HG03354 (cell line): ENCODE data around the gene FLAD1.
"Not testable (repeated sequence)": the region's sequence is repeated elsewhere in the genome, so short reads cannot be mapped to it uniquely, and the experiment has no call there.

Experiments used
- ATAC-seq: cut with Tn5 transposase; IDR thresholded peaks from one replicate; pipeline ENCODE4 v1.9.1; 2021; ENCODE audit warnings: mild to moderate bottlenecking; ENCODE audit not compliant: unreplicated experiment, poor library complexity, severe bottlenecking

The FLAD1 gene

GRCh38 chr1:154966111-154966510 is 17.0 kb upstream of the FLAD1 start:
- ATAC-seq, result no peak

- ATAC-seq, result no peak
Observed at GRCh38 chr1:154967331-154967950, 15.7 kb upstream of the FLAD1 start.

- ATAC-seq, result no peak
Observed at GRCh38 chr1:154968731-154969130, 14.4 kb upstream of the FLAD1 start.

- no peak for ATAC-seq
Observed at GRCh38 chr1:154969246-154969645, 13.9 kb upstream of the FLAD1 start.

GRCh38 chr1:154969860-154970452 is 13.2 kb upstream of the FLAD1 start:
- ATAC-seq, result no peak

GRCh38 chr1:154970631-154971340 is 12.4 kb upstream of the FLAD1 start, which contains the start of gene SHC1:
Gene SHC1 (minus strand): TSS chr1:154970747. CDS start chr1:154970526, 221 bp downstream.
- peak; percentile 27 for ATAC-seq

GRCh38 chr1:154971341-154971998 is 11.7 kb upstream of the FLAD1 start:
- no peak for ATAC-seq

GRCh38 chr1:154972213-154972516 is 11.0 kb upstream of the FLAD1 start:
- no peak for ATAC-seq

- ATAC-seq, result no peak
Observed at GRCh38 chr1:154972517-154973343, 10.4 kb upstream of the FLAD1 start.

- ATAC-seq, result peak; percentile 22
Observed at GRCh38 chr1:154973344-154974101, 9.6 kb upstream of the FLAD1 start.

- peak; percentile 77 for ATAC-seq
Observed at GRCh38 chr1:154974102-154974807, 8.9 kb upstream of the FLAD1 start, which contains the start of gene CKS1B. Gene CKS1B (plus strand): TSS chr1:154974681. CDS start chr1:154974746, 65 bp downstream.

GRCh38 chr1:154974808-154975408 is 8.2 kb upstream of the FLAD1 start:
- ATAC-seq, result peak; percentile 50

- ATAC-seq, result no peak
Observed at GRCh38 chr1:154975409-154976059, 7.6 kb upstream of the FLAD1 start.

- not testable (repeated sequence) for ATAC-seq
Observed at GRCh38 chr1:154977762-154978161, 5.4 kb upstream of the FLAD1 start.

GRCh38 chr1:154978360-154978759 is 4.8 kb upstream of the FLAD1 start:
- no peak for ATAC-seq

- no peak for ATAC-seq
Observed at GRCh38 chr1:154982341-154982740, 803 bp upstream of the FLAD1 start.

- no peak for ATAC-seq
Observed at GRCh38 chr1:154983776-154984466, 777 bp downstream of the FLAD1 start.
